ENCODE measurements around the gene GIPC1. TPM values are rescaled to one million over a fixed set of nuclear protein-coding genes. Genes with fewer than 3 reads are reported as not detected.

GIPC1 gene
- polyA plus RNA-seq, 1 of the 3 experiments (the other 2 are of a cell fraction), result 144 TPM

GRCh38 chr19:14478113-14478545 lies 17.8 kb downstream of the GIPC1 start:
- ChIA-PET CTCF (interaction anchor here (0.7 to 4.8 kb wide), 11 partner anchors 11 to 467 kb away, joined by 3 to 45 read pairs (median 13); partner anchors contain the start of genes ASF1B, DNAJB1 and GIPC1), POLR2A (interaction anchor here (1.0 to 1.5 kb wide), 2 partner anchors 39 to 339 kb away, joined by 3 read pairs; no protein-coding TSS in a partner anchor)
- no peaks in the 10 kb centered on the region for H3K27me3 ChIP-seq (ENCODE audit: insufficient read depth)
- WGBS (ENCODE audit: low lambda C conversion rate), result 95% methylated on average over 12 of the region's 24 CpGs
- no peak overlapping the region for H3K4me2 ChIP-seq
- H3K4me3 ChIP-seq (ENCODE audit: low read depth in 2 of 2, low read length in 1 of 2), result no peak overlapping the region
- peak; percentile 35 for DNase-seq
- no peak overlapping the region for H3K9ac ChIP-seq
- peaks cover 15% of the 10 kb centered on the region for H3F3A ChIP-seq (replicated peaks; ENCODE audit: insufficient read depth)
- TF ChIP-seq POLR2AphosphoS5 (IDR thresholded peaks at IDR 0.05; ENCODE audit: low read depth, low read length) (no peak), TEAD4 (IDR thresholded peaks at IDR 0.05; ENCODE audit: borderline replicate concordance, insufficient read depth) (no peak), CHD2 (IDR thresholded peaks at IDR 0.05; ENCODE audit: low read length, partially characterized antibody) (no peak), FOXM1 (IDR thresholded peaks at IDR 0.05; ENCODE audit: low read depth) (no peak), YY1 (IDR thresholded peaks at IDR 0.05; ENCODE audit: low read depth) (no peak), GABPA (IDR thresholded peaks at IDR 0.05; ENCODE audit: low read depth) (no peak), TAF1 (IDR thresholded peaks at IDR 0.05; ENCODE audit: borderline replicate concordance, low read depth, low read length) (no peak), IRF3 (IDR thresholded peaks at IDR 0.05; ENCODE audit: low read depth, low read length) (no peak), GATA2 (CRISPR knock-in tag; IDR thresholded peaks at IDR 0.05) (no peak), USF2 (IDR thresholded peaks at IDR 0.05; ENCODE audit: borderline replicate concordance, low read depth, low read length) (no peak), NFIC (IDR thresholded peaks at IDR 0.05; ENCODE audit: borderline replicate concordance) (no peak), JUND (IDR thresholded peaks at IDR 0.05) (no peak), MXI1 (IDR thresholded peaks at IDR 0.05; ENCODE audit: low read depth, low read length) (no peak), ELF1 (IDR thresholded peaks at IDR 0.05) (no peak), RCOR1 (IDR thresholded peaks at IDR 0.05; ENCODE audit: low read length) (no peak), CTCF (IDR thresholded peaks at IDR 0.05) (no peak), EP300 (IDR thresholded peaks at IDR 0.05; ENCODE audit: borderline replicate concordance in 1 of 2, low read depth in 1 of 2, low read length in 1 of 2) (no peak), SMC3 (IDR thresholded peaks at IDR 0.05; ENCODE audit: low read depth, low read length) (no peak), RFX5 (IDR thresholded peaks at IDR 0.05; ENCODE audit: low read length) (no peak)
- no peak overlapping the region for H2AFZ ChIP-seq (ENCODE audit: low read depth)
- no peaks in the 10 kb centered on the region for H3K9me3 ChIP-seq
- peaks cover 4% of the 10 kb centered on the region; the same call in 1 of the 2 replicates for H3K79me2 ChIP-seq (ENCODE audit: insufficient read depth)
- H4K20me1 ChIP-seq (ENCODE audit: insufficient read depth), result no peaks in the 10 kb centered on the region
- H3K27ac ChIP-seq (ENCODE audit: low read depth in 2 of 2, low read length in 1 of 2), result peak overlapping the region in 1 of 2 experiments; percentile 62; a peak in 1 of 4 replicates
- no peaks in the 10 kb centered on the region for H3K9me2 ChIP-seq
- peaks cover 0 to 10% of the 10 kb centered on the region in 2 experiments for H3K36me3 ChIP-seq (replicated peaks in 1 of 2; ENCODE audit: control insufficient read depth in 1 of 2, insufficient read depth in 2 of 2, low read length in 1 of 2)
- peaks cover 24 to 32% of the 10 kb centered on the region in 2 experiments; a peak in 3 of 4 replicates for H3K4me1 ChIP-seq (ENCODE audit: control insufficient read depth in 1 of 2, insufficient read depth in 2 of 2, low read depth in 1 of 2, low read length in 1 of 2)
